ENCODE data around the gene SUCLA2. TPM values are rescaled to one million over a fixed set of nuclear protein-coding genes. Genes with fewer than 3 reads are reported as not detected.

Gene SUCLA2
- 10 to 100 TPM; 45.4 to 68.5 (median 57.2) TPM for total RNA-seq

- Histone ChIP-seq H3K36me3 (no peaks in the 10 kb centered on the region), H3K27ac (peak within 1 kb of the TSS; percentile 74 to 83 (median 80)), H3K4me3 (peak within 1 kb of the TSS; percentile 66 to 96 (median 83)), H3K27me3 (no peaks in the 10 kb centered on the region), H3K9me3 (no peaks in the 10 kb centered on the region), H3K4me1 (peaks cover 0 to 22% (median 0%) of the 10 kb centered on the region in 4 donors)
- peak; percentile 85 to 96 (median 94) for DNase-seq
- TF ChIP-seq CTCF (IDR thresholded peaks at IDR 0.05) = peak in 3 of 6 experiments; percentile 17 to 43 (median 23)
- peak; percentile 51 to 65 for TF ChIP-seq POLR2A (IDR thresholded peaks at IDR 0.05)
Observed at GRCh38 chr13:48001114-48001881, at the start of gene SUCLA2. Gene SUCLA2, minus strand, starts transcription at chr13:48001273. Its CDS starts 4 bp downstream, at chr13:48001269.

DNA sequence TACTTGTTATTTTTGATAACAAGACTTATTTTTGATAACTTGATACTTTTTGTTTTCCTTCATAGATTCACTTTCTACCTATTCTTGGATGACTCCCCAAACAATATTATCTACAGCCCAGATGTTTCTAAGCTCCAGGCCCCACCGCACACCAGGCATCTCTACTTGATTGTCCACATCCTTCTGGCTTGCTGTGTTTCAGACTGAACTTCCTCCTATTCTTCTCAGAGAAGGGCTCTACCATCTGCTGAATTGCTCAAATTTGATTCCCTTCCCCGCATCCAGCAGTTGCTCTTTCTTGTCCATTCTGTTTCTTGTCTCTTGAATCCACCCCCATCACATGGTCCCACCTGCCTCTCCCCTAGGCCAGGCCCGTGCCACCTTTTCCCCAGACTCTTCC lies 49.5 kb upstream of the SUCLA2 start:
- no peaks in the 10 kb centered on the region for H3K4me1 ChIP-seq
- H3K4me3 ChIP-seq = no peak overlapping the region
- peaks cover 0 to 41% (median 0%) of the 10 kb centered on the region in 3 donors for H3K36me3 ChIP-seq
- H3K9me3 ChIP-seq = no peaks in the 10 kb centered on the region
- TF ChIP-seq CTCF (IDR thresholded peaks at IDR 0.05) = no peak
- TF ChIP-seq POLR2A (IDR thresholded peaks at IDR 0.05) = no peak
- H3K27me3 ChIP-seq = no peaks in the 10 kb centered on the region
- no peak for DNase-seq
- no peak overlapping the region for H3K27ac ChIP-seq

DNA sequence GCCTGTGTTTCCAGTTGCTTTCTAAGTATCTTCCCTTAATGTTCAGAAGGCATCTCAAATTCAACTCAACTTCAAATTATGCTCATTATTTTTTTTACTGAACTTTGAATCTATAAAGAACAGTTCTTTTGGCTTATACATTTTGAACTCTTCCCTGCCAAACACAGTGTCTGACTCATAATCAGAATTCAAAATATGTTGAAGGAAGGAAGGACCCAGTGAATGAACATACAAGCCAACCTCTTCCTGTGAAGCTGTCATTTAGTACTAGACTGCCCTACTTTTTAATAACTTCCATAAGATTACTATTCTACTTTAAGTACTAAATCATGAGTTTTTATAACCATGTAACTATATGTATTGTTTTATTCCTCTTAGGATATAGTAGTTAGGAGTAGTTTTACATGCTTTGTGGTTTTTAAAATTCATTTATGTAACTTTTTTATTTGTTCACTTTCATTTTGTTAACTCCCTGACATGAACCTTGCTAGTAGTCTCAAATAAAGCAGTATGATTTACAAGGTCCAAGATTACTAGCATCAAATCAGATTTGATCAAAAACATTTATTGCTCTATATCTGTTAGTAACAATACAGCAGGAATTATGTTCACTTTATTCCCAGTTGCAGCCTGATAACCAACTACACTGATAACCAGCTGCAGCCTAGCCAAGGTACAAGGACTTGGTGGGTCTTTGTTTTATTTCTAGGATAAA lies 42.9 kb upstream of the SUCLA2 start:
- no peak overlapping the region for H3K4me3 ChIP-seq
- peaks cover 0 to 9% (median 0%) of the 10 kb centered on the region in 4 donors for H3K4me1 ChIP-seq
- peaks cover 0 to 6% (median 0%) of the 10 kb centered on the region in 3 donors for H3K36me3 ChIP-seq
- no peaks in the 10 kb centered on the region for H3K27me3 ChIP-seq
- no peaks in the 10 kb centered on the region for H3K9me3 ChIP-seq
- TF ChIP-seq POLR2A (IDR thresholded peaks at IDR 0.05) = no peak
- no peak for TF ChIP-seq CTCF (IDR thresholded peaks at IDR 0.05)
- H3K27ac ChIP-seq = peak overlapping the region in 3 of 4 donors; percentile 16 to 75 (median 66)
- DNase-seq = no peak

DNA sequence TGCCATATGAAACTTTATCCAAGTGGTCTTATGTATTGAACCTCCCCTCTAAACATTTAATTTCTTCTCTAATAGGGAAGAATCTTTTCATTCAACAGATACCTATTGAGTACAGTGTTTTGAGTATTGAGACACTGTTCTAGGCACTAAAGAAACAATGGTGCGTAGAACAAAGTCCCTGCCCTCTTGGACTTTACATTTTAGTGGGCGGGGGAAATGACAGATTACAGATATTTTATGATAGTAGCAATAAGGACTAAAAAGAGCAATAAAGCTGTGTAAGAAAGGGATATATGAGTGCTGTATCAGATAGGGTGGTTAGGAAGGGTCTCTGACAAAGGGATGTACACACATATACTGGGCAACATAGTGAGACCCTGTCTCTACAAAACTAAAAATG lies 41.8 kb upstream of the SUCLA2 start:
- peak in 1 of 3 donors; percentile 61 for DNase-seq

More for the DNA sequence above, 41.8 kb upstream of the SUCLA2 start:
- peaks cover 0 to 16% (median 0%) of the 10 kb centered on the region in 4 donors for H3K4me1 ChIP-seq
- H3K27me3 ChIP-seq = no peaks in the 10 kb centered on the region
- peak overlapping the region in 3 of 4 donors; percentile 23 to 75 (median 66) for H3K27ac ChIP-seq
- H3K9me3 ChIP-seq = no peaks in the 10 kb centered on the region
- peaks cover 0 to 6% (median 0%) of the 10 kb centered on the region in 3 donors for H3K36me3 ChIP-seq
- no peak for TF ChIP-seq POLR2A (IDR thresholded peaks at IDR 0.05)
- TF ChIP-seq CTCF (IDR thresholded peaks at IDR 0.05) = no peak
- H3K4me3 ChIP-seq = no peak overlapping the region

Data from Peyer's patch (tissue), 4 donors.